Measurements from ENCODE around the gene USP54.

- no peak for TF ChIP-seq EZH2 (IDR thresholded peaks at IDR 0.05; ENCODE audit: borderline replicate concordance, low read depth, low read length, poor library complexity, severe bottlenecking)
- TF ChIP-seq CTCF (conservative IDR thresholded peaks at IDR 0.05; ENCODE audit: low read depth, low read length) = no peak
These were observed 96.3 kb downstream of the USP54 start for GRCh38 chr10:73494877-73495225.

Data from A673 (cell line).